HepG2 (cell line): ENCODE measurements around the gene CPNE8. TPM values are rescaled to one million over a fixed set of nuclear protein-coding genes. Genes with fewer than 3 reads are reported as not detected.

Experiments used
- ATAC-seq: fragments of 200-7000 bp; cut with Tn5 transposase; 3 replicates; pipeline ENCODE4 v1.9.1; 2020; ENCODE audit warnings: mild to moderate bottlenecking, moderate library complexity
- BruUV-seq: library from RNA; stranded (reverse); fragments of 400-500 nt; replicated peaks from 2 replicates; lab custom pipeline; 2021; lab: Mats Ljungman, UMichigan
- CTCF ChIA-PET: fragments of 300-600 bp; formaldehyde crosslinking; extraction: SDS; loops from one replicate; lab custom pipeline; 2021; ENCODE audit warnings: low total read pairs, inconsistent platforms, low intra/inter-chr PET ratio; lab: Yijun Ruan, JAX
- POLR2A ChIA-PET: fragments of 350-600 bp; sonication (Branson Sonifier 250); formaldehyde crosslinking; loops from one replicate; lab custom pipeline; 2020; ENCODE audit warnings: antibody characterized with exemption, inconsistent platforms; lab: Yijun Ruan, JAX
- DNase-seq: peaks from one replicate; pipeline ENCODE4 v3.0.0-alpha.2; 2015; ENCODE audit warnings: low spot score
- FAIRE-seq: peaks from 3 replicates; lab custom pipeline; 2011; peaks lifted over from hg19 to GRCh38; lab: Jason Lieb, UNC
- H2AFZ ChIP-seq: one replicate; pipeline ENCODE4 v1.6.1; 2011; ENCODE audit warnings: low read length, inconsistent platforms
- H3K27ac ChIP-seq: fragments of 300-600 bp; 3 replicates; pipeline ENCODE4 v1.8.0; 2011; ENCODE audit warnings: mixed run types, mild to moderate bottlenecking, mixed read lengths, low read length, inconsistent platforms; ENCODE audit not compliant: insufficient read depth; ENCODE audit errors: extremely low read length
- H3K27me3 ChIP-seq, 2 experiments: fragments of 200-600 bp in 1 of 2; 2 replicates in 1 of 2; 3 replicates in 1 of 2; pipeline versions ENCODE4 v1.6.0 to v1.8.0; 2011; ENCODE audit warnings: low read length in 2 of 2, mild to moderate bottlenecking in 2 of 2, moderate library complexity in 2 of 2, inconsistent platforms in 1 of 2; ENCODE audit not compliant: insufficient read depth in 2 of 2, control insufficient read depth in 1 of 2
- H3K36me3 ChIP-seq, 2 experiments: fragments of 200-600 bp in 1 of 2; replicated peaks in 1 of 2; 2 replicates in 1 of 2; 3 replicates in 1 of 2; pipeline versions ENCODE4 v1.5.1 to v1.8.0; 2011; ENCODE audit warnings: low read length in 2 of 2, inconsistent platforms in 1 of 2; ENCODE audit not compliant: insufficient read depth in 2 of 2, control insufficient read depth in 1 of 2
- H3K4me1 ChIP-seq: 2 replicates; pipeline ENCODE4 v1.5.1; 2012; ENCODE audit warnings: low read length, inconsistent platforms; ENCODE audit not compliant: insufficient read depth
- H3K4me2 ChIP-seq: 2 replicates; pipeline ENCODE4 v1.6.0; 2011; ENCODE audit warnings: low read depth, low read length, inconsistent platforms
- H3K4me3 ChIP-seq, 3 experiments: fragments of 200-600 bp in 1 of 3; sonication (generic), shearing (Covaris generic) in 1 of 3; replicated peaks in 1 of 3; 2 replicates each; pipeline ENCODE4 v1.5.1; 2011 to 2016; ENCODE audit warnings: low read length in 3 of 3, inconsistent platforms in 2 of 3, low read depth in 2 of 3, mild to moderate bottlenecking in 2 of 3, control low read depth in 1 of 3, mixed read lengths in 1 of 3; ENCODE audit not compliant: insufficient read depth in 1 of 3
- H3K79me2 ChIP-seq: one replicate; pipeline ENCODE4 v1.6.1; 2011; ENCODE audit warnings: low read length, inconsistent platforms; ENCODE audit not compliant: insufficient read depth
- H3K9ac ChIP-seq: 2 replicates; pipeline ENCODE4 v1.6.0; 2011; ENCODE audit warnings: mild to moderate bottlenecking, low read depth, low read length, inconsistent platforms; ENCODE audit not compliant: insufficient read depth
- H3K9me3 ChIP-seq: 2 replicates; pipeline ENCODE4 v1.5.1; 2012; ENCODE audit warnings: mild to moderate bottlenecking, low read length
- H4K20me1 ChIP-seq: 2 replicates; pipeline ENCODE4 v1.6.0; 2011; ENCODE audit warnings: inconsistent platforms, mild to moderate bottlenecking, low read length, moderate library complexity; ENCODE audit not compliant: insufficient read depth
- BORCS8-MEF2B ChIP-seq: sonication (generic); formaldehyde crosslinking; IDR thresholded peaks from 2 replicates; pipeline ENCODE4 v1.8.0; 2022; ENCODE audit warnings: mild to moderate bottlenecking, missing genetic modification reagents
- CHCHD3 ChIP-seq: sonication (generic); formaldehyde crosslinking; IDR thresholded peaks from 2 replicates; pipeline ENCODE4 v1.8.0; 2022; ENCODE audit warnings: mild to moderate bottlenecking, missing genetic modification reagents, moderate library complexity
- E2F2 ChIP-seq: sonication (generic); formaldehyde crosslinking; IDR thresholded peaks from 2 replicates; pipeline ENCODE4 v1.4.0; 2020; ENCODE audit warnings: missing genetic modification reagents, borderline replicate concordance
- PRDM4 ChIP-seq: sonication (generic); formaldehyde crosslinking; IDR thresholded peaks from 2 replicates; pipeline ENCODE4 v1.9.0; 2021; ENCODE audit warnings: missing genetic modification reagents, borderline replicate concordance
- ZNF337 ChIP-seq: sonication (generic); formaldehyde crosslinking; IDR thresholded peaks from 2 replicates; pipeline ENCODE4 v1.5.1; 2020; ENCODE audit warnings: missing genetic modification reagents, low read depth, mild to moderate bottlenecking, borderline replicate concordance
- ZNF75D ChIP-seq: sonication (generic); formaldehyde crosslinking; IDR thresholded peaks from 2 replicates; pipeline ENCODE4 v1.8.1; 2023; ENCODE audit warnings: missing genetic modification reagents, mild to moderate bottlenecking, borderline replicate concordance
- WGBS: methylation state at CpG from one replicate; pipeline ENCODE4 v1.1.6; 2017; ENCODE audit warnings: low lambda C conversion rate; 5-methylcytosine and 5-hydroxymethylcytosine counted together
- in situ Hi-C: cut with HindIII; loops from 2 replicates; pipeline ENCODE4 v1.10.0; 2017; ENCODE audit warnings: low pct_unique_long_range_greater_than_20kb; ENCODE audit not compliant: extremely low pct_ligation_motif_present
- intact Hi-C: fragments of 100-400 bp; cut with micrococcal nuclease; formaldehyde crosslinking; loops from one replicate; pipeline ENCODE4 v1.10.0; 2022; ENCODE audit not compliant: unreplicated experiment
- polyA plus RNA-seq, 8 experiments: library from polyadenylated mRNA; depleted of rRNA in 3 of 8; stranded (reverse) in 7 of 8; unstranded in 1 of 8; fragments of >200 nt; fragmentation: Illumina TruSeq in 4 of 8; extraction: Trizol in 4 of 8; gene quantifications; 2 replicates each; pipeline versions ENCODE4 v1.2.1 to v1.2.3, GENCODE V29; 2011 to 2016; ENCODE audit warnings: low read depth in 4 of 8, missing spikeins in 1 of 8, mixed read lengths in 1 of 8; ENCODE audit not compliant: insufficient read depth in 1 of 8
- total RNA-seq, 5 experiments: library from RNA; depleted of rRNA; stranded (reverse); fragments of >200 nt; fragmentation: Illumina TruSeq; extraction: Trizol; gene quantifications; 2 replicates each; pipeline ENCODE4 v1.2.3, GENCODE V29; 2016; ENCODE audit warnings: low read depth in 1 of 5
- TF ChIP-seq, protein P1 (sequence below): sonication (generic); formaldehyde crosslinking; IDR thresholded peaks from 2 replicates; pipeline ENCODE4 v1.5.1; 2020; ENCODE audit warnings: mild to moderate bottlenecking, missing genetic modification reagents, borderline replicate concordance
- TF ChIP-seq, protein P2 (sequence below): sonication (generic); formaldehyde crosslinking; IDR thresholded peaks from 2 replicates; pipeline ENCODE4 v1.5.0; 2020; ENCODE audit warnings: mild to moderate bottlenecking, low read depth, missing genetic modification reagents, borderline replicate concordance

Gene CPNE8
- total and polyA plus RNA-seq, 2 of the 13 experiments (the other 11 are each of a cell fraction or from before 2014, with no cell fraction given): 2.4 to 2.7 TPM

GRCh38 chr12:38761636-38762342 lies 143.6 kb downstream of the CPNE8 start:
- Histone ChIP-seq H4K20me1 (no peaks in the 10 kb centered on the region), H3K4me3 (no peak overlapping the region), H3K9ac (no peak overlapping the region), H3K36me3 (no peaks in the 10 kb centered on the region), H3K27me3 (no peaks in the 10 kb centered on the region), H3K27ac (no peak overlapping the region), H2AFZ (no peak overlapping the region), H3K79me2 (no peaks in the 10 kb centered on the region), H3K4me1 (no peaks in the 10 kb centered on the region), H3K9me3 (no peaks in the 10 kb centered on the region), H3K4me2 (no peak overlapping the region)
- intact Hi-C loops: no loop called here
- WGBS: 67% methylated on average over 3 of the region's 3 CpGs
- no TSS peak for BruUV-seq
- ATAC-seq: no peak
- ChIA-PET CTCF (no interaction called here), POLR2A (no interaction called here)
- DNase-seq: no peak
- FAIRE-seq: no peak
- TF ChIP-seq BORCS8-MEF2B (CRISPR knock-in tag): no peak
- no peak for TF ChIP-seq ZNF337
- TF ChIP-seq ZNF75D (CRISPR knock-in tag): no peak
- TF ChIP-seq, protein P1, sequence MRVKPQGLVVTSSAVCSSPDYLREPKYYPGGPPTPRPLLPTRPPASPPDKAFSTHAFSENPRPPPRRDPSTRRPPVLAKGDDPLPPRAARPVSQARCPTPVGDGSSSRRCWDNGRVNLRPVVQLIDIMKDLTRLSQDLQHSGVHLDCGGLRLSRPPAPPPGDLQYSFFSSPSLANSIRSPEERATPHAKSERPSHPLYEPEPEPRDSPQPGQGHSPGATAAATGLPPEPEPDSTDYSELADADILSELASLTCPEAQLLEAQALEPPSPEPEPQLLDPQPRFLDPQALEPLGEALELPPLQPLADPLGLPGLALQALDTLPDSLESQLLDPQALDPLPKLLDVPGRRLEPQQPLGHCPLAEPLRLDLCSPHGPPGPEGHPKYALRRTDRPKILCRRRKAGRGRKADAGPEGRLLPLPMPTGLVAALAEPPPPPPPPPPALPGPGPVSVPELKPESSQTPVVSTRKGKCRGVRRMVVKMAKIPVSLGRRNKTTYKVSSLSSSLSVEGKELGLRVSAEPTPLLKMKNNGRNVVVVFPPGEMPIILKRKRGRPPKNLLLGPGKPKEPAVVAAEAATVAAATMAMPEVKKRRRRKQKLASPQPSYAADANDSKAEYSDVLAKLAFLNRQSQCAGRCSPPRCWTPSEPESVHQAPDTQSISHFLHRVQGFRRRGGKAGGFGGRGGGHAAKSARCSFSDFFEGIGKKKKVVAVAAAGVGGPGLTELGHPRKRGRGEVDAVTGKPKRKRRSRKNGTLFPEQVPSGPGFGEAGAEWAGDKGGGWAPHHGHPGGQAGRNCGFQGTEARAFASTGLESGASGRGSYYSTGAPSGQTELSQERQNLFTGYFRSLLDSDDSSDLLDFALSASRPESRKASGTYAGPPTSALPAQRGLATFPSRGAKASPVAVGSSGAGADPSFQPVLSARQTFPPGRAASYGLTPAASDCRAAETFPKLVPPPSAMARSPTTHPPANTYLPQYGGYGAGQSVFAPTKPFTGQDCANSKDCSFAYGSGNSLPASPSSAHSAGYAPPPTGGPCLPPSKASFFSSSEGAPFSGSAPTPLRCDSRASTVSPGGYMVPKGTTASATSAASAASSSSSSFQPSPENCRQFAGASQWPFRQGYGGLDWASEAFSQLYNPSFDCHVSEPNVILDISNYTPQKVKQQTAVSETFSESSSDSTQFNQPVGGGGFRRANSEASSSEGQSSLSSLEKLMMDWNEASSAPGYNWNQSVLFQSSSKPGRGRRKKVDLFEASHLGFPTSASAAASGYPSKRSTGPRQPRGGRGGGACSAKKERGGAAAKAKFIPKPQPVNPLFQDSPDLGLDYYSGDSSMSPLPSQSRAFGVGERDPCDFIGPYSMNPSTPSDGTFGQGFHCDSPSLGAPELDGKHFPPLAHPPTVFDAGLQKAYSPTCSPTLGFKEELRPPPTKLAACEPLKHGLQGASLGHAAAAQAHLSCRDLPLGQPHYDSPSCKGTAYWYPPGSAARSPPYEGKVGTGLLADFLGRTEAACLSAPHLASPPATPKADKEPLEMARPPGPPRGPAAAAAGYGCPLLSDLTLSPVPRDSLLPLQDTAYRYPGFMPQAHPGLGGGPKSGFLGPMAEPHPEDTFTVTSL: no peak
- TF ChIP-seq, protein P2, sequence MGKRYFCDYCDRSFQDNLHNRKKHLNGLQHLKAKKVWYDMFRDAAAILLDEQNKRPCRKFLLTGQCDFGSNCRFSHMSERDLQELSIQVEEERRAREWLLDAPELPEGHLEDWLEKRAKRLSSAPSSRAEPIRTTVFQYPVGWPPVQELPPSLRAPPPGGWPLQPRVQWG: no peak
- no peak for TF ChIP-seq PRDM4 (CRISPR knock-in tag)
- no peak for TF ChIP-seq CHCHD3 (CRISPR knock-in tag)
- TF ChIP-seq E2F2 (CRISPR knock-in tag): no peak
- in situ Hi-C loops: no loop called here
